ENCODE results near the gene CALHM4.

DNA sequence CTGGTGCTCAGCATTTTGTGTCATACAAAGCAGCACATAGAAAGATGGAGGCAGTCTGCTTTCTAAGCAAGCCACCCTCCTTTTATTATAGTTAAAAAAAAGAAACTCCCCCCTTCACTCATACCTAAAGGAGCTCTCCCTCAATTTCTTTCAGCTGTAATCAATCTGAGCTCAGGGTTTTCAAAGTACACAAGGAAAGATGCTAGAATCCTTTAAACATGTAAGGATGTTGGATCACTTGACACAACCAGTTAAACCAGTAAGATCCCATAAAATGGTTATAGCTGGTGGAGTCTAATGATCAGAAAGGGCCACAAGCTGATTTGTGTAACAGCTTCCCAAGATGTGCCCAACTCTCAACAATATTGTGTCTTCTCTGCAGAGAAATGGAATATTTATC lies at the start of gene CALHM4:
- TF ChIP-seq, protein P1, sequence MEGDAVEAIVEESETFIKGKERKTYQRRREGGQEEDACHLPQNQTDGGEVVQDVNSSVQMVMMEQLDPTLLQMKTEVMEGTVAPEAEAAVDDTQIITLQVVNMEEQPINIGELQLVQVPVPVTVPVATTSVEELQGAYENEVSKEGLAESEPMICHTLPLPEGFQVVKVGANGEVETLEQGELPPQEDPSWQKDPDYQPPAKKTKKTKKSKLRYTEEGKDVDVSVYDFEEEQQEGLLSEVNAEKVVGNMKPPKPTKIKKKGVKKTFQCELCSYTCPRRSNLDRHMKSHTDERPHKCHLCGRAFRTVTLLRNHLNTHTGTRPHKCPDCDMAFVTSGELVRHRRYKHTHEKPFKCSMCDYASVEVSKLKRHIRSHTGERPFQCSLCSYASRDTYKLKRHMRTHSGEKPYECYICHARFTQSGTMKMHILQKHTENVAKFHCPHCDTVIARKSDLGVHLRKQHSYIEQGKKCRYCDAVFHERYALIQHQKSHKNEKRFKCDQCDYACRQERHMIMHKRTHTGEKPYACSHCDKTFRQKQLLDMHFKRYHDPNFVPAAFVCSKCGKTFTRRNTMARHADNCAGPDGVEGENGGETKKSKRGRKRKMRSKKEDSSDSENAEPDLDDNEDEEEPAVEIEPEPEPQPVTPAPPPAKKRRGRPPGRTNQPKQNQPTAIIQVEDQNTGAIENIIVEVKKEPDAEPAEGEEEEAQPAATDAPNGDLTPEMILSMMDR (conservative IDR thresholded peaks at IDR 0.05; ENCODE audit: low read length), result no peak
- no peak for TF ChIP-seq EZH2phosphoT487 (IDR thresholded peaks at IDR 0.05; ENCODE audit: borderline replicate concordance, low read depth, low read length)
